Renal cortical epithelial cell (primary cell): Measurements from ENCODE around the gene TMEM187. TPM values are rescaled to one million over a fixed set of nuclear protein-coding genes. Genes with fewer than 3 reads are reported as not detected.

Experiments
- DNase-seq: peaks from one replicate; pipeline ENCODE4 v3.0.0-alpha.2; 2011; ENCODE audit warnings: low read depth
- total RNA-seq: library from RNA; depleted of rRNA; stranded (reverse); fragments of >200 nt; gene quantifications from 2 replicates; pipeline ENCODE4 v1.2.3, GENCODE V29; 2014

Gene TMEM187
- total RNA-seq, 1 donor from 2014 or later: 5.4 TPM

- DNase-seq: no peak
Measured at GRCh38 chrX:154019633-154020528, 47.3 kb downstream of the TMEM187 start, which contains the start of gene IRAK1. IRAK1 (minus strand) TSS chrX:154019902; CDS start chrX:154019812, 90 bp downstream.

- DNase-seq: no peak
Measured at GRCh38 chrX:154020536-154021115, 48.1 kb downstream of the TMEM187 start.

- peak; percentile 29 for DNase-seq
Measured at GRCh38 chrX:154021131-154021611, 48.6 kb downstream of the TMEM187 start.

GRCh38 chrX:154022108-154022507 lies 49.6 kb downstream of the TMEM187 start:
- DNase-seq: no peak

GRCh38 chrX:154023276-154024000 lies 50.9 kb downstream of the TMEM187 start:
- no peak for DNase-seq

- DNase-seq: no peak
Measured at GRCh38 chrX:154024271-154024670, 51.7 kb downstream of the TMEM187 start.

GRCh38 chrX:154025230-154025629 lies 52.7 kb downstream of the TMEM187 start:
- no peak for DNase-seq

- DNase-seq: no peak
Measured at GRCh38 chrX:154026136-154027021, 53.8 kb downstream of the TMEM187 start.

- DNase-seq: no peak
Measured at GRCh38 chrX:154027022-154027402, 54.5 kb downstream of the TMEM187 start.

GRCh38 chrX:154027986-154028385 lies 55.4 kb downstream of the TMEM187 start:
- DNase-seq: no peak

GRCh38 chrX:154028502-154029184 lies 56.1 kb downstream of the TMEM187 start:
- no peak for DNase-seq

GRCh38 chrX:154029439-154029838 lies 56.9 kb downstream of the TMEM187 start:
- DNase-seq: no peak

- DNase-seq: no peak
Measured at GRCh38 chrX:154030266-154030665, 57.7 kb downstream of the TMEM187 start.

- DNase-seq: no peak
Measured at GRCh38 chrX:154030715-154031305, 58.3 kb downstream of the TMEM187 start.

GRCh38 chrX:154032160-154032559 lies 59.6 kb downstream of the TMEM187 start:
- peak; percentile 22 for DNase-seq

- DNase-seq: no peak
Measured at GRCh38 chrX:154032653-154033052, 60.1 kb downstream of the TMEM187 start.
